GM18519 (cell line): ENCODE results near the gene CNPPD1.
"Not testable (repeated sequence)": the region's sequence is repeated elsewhere in the genome, so short reads cannot be mapped to it uniquely, and the experiment has no call there.

ENCODE experiments used
- ATAC-seq: cut with Tn5 transposase; IDR thresholded peaks from one replicate; pipeline ENCODE4 v1.9.1; 2021; ENCODE audit warnings: mild to moderate bottlenecking, moderate library complexity; ENCODE audit not compliant: unreplicated experiment, low FRiP score

Gene CNPPD1

DNA sequence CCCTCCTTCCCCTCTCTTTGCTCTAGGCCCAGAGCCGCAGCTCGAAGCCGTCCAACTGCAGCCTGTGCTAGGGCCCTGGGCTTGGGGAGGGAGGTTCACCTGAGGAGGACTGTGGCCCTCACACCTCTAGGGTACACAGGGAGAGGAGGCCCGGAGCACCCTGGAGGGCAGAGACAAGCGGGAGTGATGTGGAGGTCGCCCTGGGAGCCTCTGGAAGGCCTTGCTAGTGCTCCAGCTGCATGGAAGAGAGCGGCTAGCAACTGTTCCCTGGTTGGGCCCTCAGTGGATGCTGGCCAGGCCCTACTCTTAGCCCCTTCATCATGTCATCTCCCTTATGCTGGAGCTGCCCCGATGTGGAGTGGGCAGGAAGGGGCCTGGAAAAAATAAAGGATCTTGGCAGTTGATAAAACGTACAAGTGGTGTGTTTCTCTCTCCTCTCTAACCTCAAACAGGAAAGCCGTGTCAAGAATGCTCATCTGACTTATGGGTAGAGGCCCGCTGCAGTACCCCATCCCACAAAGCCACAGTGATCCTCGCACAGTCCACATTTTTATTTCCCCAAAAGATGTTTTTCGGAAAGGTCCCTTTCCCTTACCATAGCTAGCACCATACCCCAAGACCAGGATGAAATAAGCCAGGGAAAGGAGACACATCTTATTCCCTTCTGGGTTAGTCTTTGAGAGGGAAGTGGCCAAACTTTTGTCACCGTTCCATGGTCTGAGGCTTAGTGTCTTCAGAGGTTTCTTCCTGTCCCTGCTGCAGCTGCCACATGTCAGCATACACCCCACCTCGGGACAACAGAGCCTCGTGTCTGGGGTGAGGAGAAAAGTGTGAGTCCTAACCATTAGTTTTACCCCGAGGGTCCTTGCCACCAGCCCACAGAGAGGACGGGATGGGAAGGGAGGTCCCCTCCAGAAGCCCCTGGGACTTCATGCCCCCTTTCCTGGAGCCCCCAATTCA, 32.8 kb upstream of the CNPPD1 start:
- ATAC-seq: no peak

DNA sequence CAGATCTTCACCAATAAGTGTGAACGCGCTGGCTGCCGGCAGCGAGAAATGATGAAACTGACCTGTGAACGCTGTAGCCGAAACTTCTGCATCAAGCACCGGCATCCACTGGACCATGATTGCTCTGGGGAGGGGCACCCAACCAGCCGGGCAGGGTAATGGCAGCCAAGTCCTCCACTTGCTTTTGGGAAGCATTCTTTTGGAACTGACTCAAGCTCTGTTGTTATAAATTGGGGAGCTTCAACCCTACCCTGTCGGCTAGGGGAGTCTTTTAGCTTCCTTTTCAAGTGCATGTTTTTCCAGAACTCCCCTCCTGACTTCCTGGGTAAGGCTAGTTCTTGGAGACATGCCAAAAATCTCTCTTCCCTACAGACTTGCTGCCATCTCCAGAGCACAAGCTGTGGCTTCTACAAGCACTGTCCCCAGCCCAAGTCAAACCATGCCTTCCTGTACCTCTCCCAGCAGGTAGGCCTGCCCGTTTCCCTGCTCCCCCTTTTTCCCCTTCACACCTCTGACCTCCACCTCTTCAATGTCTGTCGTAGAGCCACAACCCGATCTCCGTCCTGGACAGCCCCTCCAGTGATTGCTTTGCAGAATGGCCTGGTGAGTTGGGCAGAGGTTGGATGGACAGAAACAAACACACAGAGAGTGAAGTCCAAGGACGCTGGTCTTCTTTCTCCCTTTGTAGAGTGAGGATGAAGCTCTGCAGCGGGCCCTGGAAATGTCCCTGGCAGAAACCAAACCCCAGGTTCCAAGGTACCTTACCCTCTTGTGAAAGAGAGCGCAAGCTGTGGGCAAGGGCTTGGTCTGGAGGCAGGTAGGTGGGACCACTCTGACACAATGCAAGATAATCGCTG, 31.4 kb upstream of the CNPPD1 start:
- ATAC-seq: no peak

DNA sequence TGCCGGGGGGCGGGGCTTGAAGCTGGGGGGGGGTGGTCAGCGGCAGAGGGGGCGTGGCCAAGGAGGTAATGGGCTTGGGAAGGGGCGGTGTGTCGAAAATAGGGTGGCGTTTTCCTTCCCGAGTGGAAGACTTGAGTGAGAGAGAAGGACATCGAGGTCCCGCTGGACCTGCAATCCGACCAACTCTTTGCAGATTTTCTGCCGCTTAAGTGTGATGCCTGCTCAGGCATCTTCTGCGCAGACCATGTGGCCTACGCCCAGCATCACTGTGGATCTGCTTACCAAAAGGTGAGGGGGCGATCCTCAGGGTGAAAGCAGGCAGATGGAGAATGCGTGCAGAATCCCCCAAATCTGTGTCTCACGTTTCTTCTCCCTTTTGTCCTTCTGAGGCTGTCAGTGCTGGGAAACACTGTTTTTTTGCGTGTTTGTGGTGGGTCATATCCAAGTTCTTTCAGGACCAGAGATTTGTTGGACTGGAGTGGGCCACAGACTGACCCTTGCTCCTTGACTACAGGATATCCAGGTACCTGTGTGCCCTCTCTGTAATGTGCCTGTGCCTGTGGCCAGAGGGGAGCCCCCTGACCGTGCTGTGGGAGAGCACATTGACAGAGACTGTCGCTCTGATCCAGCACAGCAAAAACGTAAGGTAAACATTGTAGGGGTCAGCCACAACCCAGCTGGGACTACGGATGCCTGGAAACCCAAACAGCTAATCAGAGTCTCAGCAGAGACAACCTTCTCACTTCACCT, 30.6 kb upstream of the CNPPD1 start:
- ATAC-seq: no peak

DNA sequence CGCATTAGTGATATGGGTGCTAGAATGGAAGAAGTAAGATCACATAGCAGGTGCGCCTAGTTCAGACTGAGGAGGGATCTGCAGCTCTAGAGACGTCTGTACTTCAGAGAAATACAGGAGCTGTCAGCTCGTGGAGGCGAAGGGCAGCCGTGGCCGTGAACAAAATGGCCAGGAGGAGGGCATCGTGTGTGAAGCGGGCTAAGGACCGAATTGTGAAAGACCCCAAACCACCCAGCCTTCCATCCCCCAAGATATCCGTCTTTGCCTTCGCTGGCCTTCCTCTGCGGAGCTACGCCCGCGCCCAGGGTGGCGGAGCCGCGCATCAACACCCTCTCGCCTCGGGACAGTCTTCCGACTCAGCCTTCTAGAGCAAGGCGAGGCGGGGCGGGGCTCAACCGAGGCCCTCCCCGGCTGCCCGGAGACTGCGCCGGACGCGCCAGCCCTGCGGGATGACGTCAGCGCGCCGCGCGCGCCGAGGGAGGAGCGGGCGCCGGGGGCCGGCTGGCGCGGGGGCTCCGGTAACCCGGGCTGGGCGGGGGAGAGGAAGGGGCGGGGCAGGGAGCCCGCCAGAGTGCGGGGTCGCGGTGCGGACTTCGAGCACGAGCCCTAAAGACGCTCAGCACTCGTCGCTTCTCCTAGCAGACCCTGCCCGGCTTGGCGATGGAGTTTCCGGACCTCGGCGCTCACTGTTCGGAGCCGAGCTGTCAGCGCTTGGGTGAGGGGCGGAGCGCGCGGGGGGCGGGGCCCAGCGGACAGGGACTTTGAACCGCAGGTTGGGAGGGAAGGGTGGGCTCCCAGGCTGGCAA, 29.8 kb upstream of the CNPPD1 start, which contains the start of gene ZFAND2B:
Gene ZFAND2B (plus strand): TSS at position 455 of the 806 bp plus-strand sequence. CDS start 206 bp downstream, at position 661.
- ATAC-seq: peak; percentile 96

DNA sequence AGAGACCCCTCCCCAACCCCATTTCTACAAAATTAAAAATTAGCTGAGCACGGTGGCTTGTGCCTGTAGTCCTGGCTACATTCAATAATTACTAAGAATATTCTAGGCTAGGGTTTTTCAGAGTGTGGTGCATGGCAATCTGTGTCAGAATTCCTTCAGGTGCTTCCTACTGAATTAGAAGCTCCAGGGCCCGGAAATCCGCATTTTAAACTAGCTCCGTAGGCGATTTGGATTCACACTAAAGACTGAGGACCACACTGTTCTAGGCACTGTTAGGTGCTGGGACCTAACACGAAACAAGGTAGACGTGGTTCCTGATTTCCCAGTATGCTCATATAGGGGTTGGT, 29.2 kb upstream of the CNPPD1 start:
- no peak for ATAC-seq

DNA sequence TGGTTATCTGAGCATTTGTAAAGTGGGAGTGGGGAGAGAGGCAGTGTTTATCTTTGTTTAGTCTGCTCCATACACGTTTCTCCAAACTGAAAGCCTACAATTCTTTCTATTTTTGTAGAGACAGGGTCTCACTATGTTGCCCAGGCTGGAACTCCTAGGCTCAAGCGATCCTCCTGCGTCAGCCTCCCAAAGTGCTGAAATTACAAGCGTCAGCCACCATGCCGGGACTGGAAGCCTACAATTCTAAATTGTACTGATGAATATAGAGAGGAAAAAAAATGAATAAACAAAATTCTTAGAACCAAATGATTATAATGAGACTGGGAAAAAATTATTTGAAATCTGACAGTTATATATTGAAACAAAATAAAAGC, 28.4 kb upstream of the CNPPD1 start:
- ATAC-seq: no peak

DNA sequence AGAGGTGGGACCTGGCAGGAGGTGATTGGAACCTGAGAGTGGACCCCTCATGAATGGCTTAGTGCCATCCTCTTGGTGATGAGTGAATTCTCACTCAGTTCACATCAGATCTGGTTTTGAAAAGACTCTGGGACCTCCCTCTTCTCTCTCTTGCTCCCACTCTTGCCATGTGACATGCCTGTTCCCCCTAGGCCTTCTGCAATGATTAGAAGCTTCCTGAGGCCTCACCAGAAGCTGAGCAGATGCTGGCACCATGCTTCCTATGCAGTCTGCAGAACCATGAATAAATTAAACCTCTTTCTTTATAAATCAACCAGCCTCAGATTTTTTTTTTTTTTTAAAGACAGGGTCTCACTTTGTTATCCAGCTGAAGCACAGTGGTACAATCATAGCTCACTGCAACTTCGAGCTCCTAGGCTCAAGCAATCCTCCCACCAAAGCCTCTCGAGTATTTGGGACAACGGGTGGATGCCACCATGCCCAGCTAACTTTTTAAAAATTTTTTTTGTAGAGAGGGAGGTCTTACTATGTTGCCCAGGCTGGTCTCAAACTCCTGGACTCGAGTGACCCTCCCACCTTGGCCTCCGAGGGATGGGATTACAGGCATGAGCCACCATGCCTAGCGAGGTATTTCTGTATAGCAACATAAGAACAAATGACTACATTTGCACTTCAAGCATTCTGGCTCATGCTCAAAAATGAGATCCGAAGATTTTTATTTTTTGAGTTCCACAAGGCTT, 27.9 kb upstream of the CNPPD1 start:
- ATAC-seq: no peak

DNA sequence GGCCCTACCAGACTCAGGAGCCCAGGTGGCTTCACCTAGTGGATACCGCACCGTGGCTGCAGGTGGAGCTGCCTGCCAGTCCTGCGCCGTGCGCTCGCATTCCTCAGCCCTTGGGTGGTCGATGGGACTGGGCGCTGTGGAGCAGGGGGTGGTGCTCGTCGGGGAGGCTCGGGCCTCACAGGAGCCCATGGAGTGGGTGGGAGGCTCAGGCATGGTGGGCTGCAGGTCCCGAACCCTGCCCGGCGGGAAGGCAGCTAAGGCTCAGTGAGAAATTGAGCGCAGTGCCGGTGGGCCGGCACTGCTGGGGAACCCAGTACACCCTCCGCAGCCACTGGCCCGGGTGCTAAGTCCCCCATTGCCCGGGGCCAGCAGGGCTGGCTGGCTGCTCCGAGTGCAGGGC, 24.6 kb upstream of the CNPPD1 start:
- not testable (repeated sequence) for ATAC-seq

DNA sequence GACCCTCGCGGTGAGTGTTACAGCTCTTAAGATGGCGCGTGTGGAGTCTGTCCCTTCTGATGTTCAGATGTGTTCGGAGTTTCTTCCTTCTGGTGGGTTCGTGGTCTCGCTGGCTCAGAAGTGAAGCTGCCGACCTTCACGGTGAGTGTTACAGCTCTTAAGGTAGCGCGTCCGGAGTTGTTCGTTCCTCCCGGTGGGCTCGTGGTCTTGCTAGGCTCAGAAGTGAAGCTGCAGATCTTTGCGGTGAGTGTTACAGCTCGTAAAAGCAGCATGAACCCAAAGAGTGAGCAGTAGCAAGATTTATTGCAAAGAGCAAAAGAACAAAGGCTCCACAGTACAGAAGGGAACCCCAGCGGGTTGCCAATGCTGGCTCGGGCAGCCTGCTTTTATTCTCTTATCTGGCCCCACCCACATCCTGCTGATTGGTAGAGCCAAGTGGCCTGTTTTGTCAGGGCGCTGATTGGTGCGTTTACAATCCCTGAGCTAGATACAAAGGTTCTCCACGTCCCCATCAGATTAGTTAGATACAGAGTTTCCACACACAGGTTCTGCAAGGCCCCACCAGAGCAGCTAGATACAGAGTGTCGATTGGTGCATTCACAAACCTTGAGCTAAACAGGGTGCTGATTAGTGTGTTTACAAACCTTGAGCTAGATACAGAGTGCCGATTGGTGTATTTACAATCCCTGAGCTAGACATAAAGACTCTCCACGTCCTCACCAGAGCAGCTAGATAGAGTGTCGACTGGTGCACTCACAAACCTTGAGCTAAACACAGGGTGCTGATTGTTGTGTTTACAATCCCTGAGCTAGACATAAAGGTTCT, 24.0 kb upstream of the CNPPD1 start:
- not testable (repeated sequence) for ATAC-seq

DNA sequence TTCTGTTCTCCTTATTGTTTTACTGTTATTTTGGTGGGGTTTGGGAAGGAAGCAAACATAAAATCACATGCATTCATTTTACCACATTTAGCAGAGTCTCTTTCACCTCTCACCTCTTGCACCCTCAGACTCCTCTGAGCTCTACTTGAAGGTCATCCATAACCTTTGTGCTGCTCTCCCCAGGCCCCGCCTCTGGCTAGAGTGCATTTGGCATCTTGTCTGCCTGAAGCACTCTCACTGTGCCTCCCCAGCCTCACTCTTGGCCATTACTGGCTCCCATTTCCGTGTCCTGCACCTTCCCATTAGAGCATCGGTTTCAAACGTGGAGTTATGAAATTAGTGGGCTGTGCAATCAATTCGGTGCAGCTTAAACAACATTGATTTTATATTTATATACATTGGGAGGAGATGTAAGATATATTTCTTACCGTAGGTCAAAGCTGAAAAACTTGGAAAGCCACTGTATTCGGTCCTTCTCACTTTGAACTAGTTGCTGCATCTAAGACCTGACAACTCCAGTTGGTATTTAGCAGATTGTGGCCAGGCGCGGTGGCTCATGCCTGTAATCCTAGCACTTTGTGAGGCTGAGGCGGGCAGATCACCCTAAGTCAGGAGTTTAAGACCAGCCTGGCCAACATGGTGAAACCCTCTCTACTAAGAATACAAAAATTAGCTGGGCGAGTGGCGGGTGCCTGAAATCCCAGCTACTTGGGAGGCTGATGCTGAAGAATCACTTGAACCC, 22.9 kb upstream of the CNPPD1 start:
- no peak for ATAC-seq

DNA sequence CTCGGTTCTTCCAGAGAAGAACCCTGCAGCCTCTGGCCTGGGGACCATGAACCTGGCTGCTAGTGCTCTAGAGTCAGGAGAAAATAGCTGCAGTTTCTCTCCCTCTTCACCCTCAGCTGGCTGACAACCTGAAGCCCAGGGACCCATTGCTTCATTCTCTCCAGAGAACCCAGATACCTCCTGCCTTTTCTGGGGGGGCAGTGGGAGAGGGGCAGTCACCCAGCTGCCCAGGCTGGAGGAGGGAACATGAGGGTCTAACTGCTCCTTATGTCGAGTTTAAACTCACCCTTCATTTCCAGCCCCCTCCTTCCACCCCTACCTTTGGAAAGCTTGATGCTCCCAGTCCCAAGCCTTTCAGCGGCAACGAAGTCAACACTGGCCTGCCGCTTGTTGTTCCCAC, 22.2 kb upstream of the CNPPD1 start:
- ATAC-seq: no peak

DNA sequence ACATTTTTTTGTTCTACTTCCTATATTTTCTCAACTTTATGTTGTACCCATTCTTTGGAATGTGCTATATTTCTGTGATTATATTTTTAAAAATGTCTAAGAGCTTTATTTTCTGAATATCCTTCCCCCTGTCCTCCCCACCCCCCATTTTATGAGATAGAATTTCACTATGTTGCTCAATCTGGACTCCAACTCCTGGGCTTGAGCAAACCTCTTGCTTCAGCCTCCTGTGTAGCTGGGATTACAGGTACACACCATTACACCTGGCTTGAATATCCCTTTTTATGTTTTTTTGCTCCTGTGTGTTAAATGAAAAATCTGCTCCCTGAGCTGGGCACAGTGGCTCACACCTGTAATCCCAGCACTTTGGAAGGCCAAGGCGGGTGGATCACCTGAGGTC, 20.7 kb upstream of the CNPPD1 start:
- ATAC-seq: no peak

DNA sequence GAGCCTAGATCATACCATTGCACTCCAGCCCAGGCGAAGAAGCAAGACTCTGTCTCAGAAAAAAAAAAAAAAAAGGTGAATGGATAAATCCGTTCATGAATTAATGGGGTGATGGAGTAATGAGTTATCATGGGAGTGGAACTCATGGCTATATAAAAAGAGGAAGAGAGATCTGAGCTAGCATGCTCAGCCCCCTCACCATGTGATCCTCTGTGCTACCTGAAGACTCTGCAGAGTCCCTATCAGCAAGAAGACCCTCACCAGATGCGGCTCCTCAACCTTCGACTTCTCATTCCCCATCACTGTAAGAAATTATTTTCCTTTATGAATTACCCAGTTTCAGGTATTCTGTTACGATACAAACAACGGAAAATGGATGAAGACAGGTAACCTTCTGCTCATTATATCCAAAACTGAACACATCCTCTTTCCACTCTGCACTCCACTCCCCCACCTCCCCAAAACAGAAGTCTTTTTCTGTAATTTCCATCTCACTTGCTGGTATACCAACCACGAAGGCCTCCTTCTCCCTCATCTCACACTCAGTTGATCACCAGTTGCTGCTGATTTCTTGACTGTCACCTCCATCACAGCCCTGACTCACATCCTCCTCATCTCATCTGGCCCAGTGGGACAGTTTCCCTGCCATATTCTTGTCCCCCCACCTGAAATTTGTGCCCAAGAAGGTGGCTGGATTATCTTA, 10.2 kb upstream of the CNPPD1 start:
- ATAC-seq: no peak

DNA sequence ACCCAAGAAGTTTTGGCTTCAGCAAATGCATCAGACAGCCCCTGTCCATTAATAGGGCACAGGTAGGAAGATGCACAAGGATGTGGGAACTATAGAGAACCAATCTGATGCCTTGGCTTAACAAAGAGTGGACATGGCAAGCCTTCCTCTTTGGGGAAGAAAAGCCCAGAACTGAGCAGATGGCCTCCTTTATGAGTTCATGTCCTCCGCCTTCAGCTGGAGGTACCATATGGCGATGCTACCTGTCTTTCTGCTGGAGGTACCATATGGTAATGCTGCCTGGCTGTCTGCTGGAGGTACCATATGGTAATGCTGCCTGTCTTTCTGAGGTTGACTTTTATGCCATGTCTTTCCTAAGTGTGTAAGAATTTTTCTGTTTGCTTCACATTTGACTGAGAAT, 7.4 kb upstream of the CNPPD1 start:
- ATAC-seq: no peak

DNA sequence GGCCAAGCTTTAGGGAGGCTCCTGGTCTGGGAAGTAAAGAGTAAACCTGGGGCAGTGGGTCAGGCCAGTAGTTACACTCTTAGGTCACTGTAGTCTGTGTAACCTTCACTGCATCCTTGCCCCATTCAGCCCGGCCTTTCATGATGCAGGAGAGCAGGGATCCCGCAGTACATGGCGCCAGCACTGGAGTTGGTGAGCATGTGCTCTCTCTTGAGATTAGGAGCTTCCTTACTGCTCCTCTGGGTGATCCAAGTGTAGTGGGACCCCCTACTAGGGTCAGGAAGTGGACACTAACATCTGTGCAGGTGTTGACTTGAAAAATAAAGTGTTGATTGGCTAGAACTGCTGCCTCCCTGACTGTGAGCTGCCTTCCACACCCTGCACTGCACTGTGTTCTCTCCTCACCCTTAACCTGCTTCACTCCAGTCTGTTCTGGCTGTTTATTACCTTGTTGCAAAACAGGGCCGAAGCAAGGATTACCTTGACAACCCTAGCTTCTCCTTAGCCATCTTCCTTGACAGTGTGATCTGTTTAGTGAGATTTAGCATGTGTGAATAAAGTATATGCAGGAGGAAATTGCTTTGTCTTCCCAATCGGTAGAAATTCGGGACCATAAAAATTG, 6.5 kb upstream of the CNPPD1 start:
- ATAC-seq: no peak

DNA sequence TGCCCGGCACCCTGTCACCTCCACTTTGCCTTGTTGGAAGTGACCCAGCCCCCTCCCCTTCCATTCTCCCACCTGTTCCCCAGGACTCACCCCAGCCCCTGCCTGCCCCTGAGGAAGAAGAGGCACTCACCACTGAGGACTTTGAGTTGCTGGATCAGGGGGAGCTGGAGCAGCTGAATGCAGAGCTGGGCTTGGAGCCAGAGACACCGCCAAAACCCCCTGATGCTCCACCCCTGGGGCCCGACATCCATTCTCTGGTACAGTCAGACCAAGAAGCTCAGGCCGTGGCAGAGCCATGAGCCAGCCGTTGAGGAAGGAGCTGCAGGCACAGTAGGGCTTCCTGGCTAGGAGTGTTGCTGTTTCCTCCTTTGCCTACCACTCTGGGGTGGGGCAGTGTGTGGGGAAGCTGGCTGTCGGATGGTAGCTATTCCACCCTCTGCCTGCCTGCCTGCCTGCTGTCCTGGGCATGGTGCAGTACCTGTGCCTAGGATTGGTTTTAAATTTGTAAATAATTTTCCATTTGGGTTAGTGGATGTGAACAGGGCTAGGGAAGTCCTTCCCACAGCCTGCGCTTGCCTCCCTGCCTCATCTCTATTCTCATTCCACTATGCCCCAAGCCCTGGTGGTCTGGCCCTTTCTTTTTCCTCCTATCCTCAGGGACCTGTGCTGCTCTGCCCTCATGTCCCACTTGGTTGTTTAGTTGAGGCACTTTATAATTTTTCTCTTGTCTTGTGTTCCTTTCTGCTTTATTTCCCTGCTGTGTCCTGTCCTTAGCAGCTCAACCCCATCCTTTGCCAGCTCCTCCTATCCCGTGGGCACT, 5.8 kb upstream of the CNPPD1 start:
- no peak for ATAC-seq
